ENCODE data around the gene FCRL1. TPM values are rescaled to one million over a fixed set of nuclear protein-coding genes. Genes with fewer than 3 reads are reported as not detected.

The FCRL1 gene
- total RNA-seq, 1 experiment from 2014 or later = not detected

GRCh38 chr1:157842939-157843338, 23.0 kb upstream of the FCRL1 start:
- POLR2A ChIA-PET = interaction anchor here (0.5 kb wide), 1 partner anchor 10 kb away, joined by 3 read pairs; no protein-coding TSS in a partner anchor
- Mint-ChIP-seq H3K4me3 (no peak overlapping the region), H3K4me1 (no peaks in the 10 kb centered on the region), H3K27me3 (ENCODE audit: low read depth) (no peaks in the 10 kb centered on the region; the same call in 1 of the 2 replicates), H3K36me3 (no peaks in the 10 kb centered on the region), H3K27ac (no peak overlapping the region), H3K9me3 (0 out of 2 replicates have a peak, but pooled peaks cover 3% of the 10 kb centered on the region)
- DNase-seq (ENCODE audit: low spot score) (no peak), ATAC-seq (no peak)
- TF ChIP-seq PRDM15 (CRISPR knock-in tag; IDR thresholded peaks at IDR 0.05) (no peak), NFE2L1 (CRISPR knock-in tag; IDR thresholded peaks at IDR 0.05) (no peak)
- CTCF ChIA-PET = interaction anchor here (1.6 kb wide), 1 partner anchor 35 kb away, joined by 6 read pairs; no protein-coding TSS in a partner anchor

DNA sequence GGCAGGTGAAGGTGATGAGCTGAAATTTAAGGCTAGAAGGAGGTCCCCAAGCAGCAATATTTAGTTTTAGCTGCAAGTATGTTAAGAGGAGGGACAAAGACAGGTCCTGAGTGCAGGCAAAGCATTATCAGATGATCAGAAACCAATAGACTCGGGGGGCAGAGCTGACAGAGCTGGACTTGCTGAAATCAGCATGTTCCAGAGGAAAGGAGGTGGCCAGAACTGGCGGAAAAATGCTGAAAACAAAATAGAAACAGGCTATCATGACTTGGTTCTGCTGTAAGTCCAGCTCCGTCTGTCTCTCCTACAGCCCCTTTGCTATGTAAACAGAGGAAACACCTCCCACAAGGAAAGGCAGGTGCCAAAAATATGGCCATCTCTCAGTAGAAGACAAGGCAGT, 21.8 kb upstream of the FCRL1 start, which contains the start of gene CD5L:
CD5L (minus strand) TSS at position 101 of the 400 bp plus-strand sequence. CDS start 107 bp downstream, outside the sequence.
- no peak for DNase-seq (ENCODE audit: low spot score)
- no peaks in the 10 kb centered on the region; the same call in 1 of the 2 replicates for H3K27me3 Mint-ChIP-seq (ENCODE audit: low read depth)
- no peak within 1 kb of the TSS for H3K27ac Mint-ChIP-seq
- ChIA-PET CTCF (no interaction called here), POLR2A (no interaction called here)
- no peaks in the 10 kb centered on the region for H3K4me1 Mint-ChIP-seq
- TF ChIP-seq EMX1 (CRISPR knock-in tag; IDR thresholded peaks at IDR 0.05) (no peak), HMGA2 (CRISPR knock-in tag; IDR thresholded peaks at IDR 0.05) (no peak), GABPB1 (CRISPR knock-in tag; IDR thresholded peaks at IDR 0.05) (no peak), ARID4B (CRISPR knock-in tag; IDR thresholded peaks at IDR 0.05; ENCODE audit: borderline replicate concordance) (no peak), ETV6 (CRISPR knock-in tag; IDR thresholded peaks at IDR 0.05) (no peak), ZNF232 (CRISPR knock-in tag; IDR thresholded peaks at IDR 0.05) (no peak), RORB (CRISPR knock-in tag; IDR thresholded peaks at IDR 0.05) (no peak), GRHL2 (CRISPR knock-in tag; IDR thresholded peaks at IDR 0.05; ENCODE audit: insufficient replicate concordance, severe bottlenecking) (no peak)
- TF ChIP-seq, protein P1, sequence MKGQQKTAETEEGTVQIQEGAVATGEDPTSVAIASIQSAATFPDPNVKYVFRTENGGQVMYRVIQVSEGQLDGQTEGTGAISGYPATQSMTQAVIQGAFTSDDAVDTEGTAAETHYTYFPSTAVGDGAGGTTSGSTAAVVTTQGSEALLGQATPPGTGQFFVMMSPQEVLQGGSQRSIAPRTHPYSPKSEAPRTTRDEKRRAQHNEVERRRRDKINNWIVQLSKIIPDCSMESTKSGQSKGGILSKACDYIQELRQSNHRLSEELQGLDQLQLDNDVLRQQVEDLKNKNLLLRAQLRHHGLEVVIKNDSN (CRISPR knock-in tag; IDR thresholded peaks at IDR 0.05) = no peak
- TF ChIP-seq, protein P2, sequence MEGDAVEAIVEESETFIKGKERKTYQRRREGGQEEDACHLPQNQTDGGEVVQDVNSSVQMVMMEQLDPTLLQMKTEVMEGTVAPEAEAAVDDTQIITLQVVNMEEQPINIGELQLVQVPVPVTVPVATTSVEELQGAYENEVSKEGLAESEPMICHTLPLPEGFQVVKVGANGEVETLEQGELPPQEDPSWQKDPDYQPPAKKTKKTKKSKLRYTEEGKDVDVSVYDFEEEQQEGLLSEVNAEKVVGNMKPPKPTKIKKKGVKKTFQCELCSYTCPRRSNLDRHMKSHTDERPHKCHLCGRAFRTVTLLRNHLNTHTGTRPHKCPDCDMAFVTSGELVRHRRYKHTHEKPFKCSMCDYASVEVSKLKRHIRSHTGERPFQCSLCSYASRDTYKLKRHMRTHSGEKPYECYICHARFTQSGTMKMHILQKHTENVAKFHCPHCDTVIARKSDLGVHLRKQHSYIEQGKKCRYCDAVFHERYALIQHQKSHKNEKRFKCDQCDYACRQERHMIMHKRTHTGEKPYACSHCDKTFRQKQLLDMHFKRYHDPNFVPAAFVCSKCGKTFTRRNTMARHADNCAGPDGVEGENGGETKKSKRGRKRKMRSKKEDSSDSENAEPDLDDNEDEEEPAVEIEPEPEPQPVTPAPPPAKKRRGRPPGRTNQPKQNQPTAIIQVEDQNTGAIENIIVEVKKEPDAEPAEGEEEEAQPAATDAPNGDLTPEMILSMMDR (IDR thresholded peaks at IDR 0.05) = no peak
- TF ChIP-seq, protein P3, sequence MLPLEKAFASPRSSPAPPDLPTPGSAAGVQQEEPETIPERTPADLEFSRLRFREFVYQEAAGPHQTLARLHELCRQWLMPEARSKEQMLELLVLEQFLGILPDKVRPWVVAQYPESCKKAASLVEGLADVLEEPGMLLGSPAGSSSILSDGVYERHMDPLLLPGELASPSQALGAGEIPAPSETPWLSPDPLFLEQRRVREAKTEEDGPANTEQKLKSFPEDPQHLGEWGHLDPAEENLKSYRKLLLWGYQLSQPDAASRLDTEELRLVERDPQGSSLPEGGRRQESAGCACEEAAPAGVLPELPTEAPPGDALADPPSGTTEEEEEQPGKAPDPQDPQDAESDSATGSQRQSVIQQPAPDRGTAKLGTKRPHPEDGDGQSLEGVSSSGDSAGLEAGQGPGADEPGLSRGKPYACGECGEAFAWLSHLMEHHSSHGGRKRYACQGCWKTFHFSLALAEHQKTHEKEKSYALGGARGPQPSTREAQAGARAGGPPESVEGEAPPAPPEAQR (CRISPR knock-in tag; IDR thresholded peaks at IDR 0.05) = no peak
- H3K4me3 Mint-ChIP-seq = no peak within 1 kb of the TSS
- ATAC-seq = no peak
- peaks cover 7% of the 10 kb centered on the region; the same call in 1 of the 2 replicates for H3K9me3 Mint-ChIP-seq
- no peaks in the 10 kb centered on the region for H3K36me3 Mint-ChIP-seq

Data from WTC11 (cell line).